H1 (cell line): ENCODE measurements around the gene TDRD12. TPM values are rescaled to one million over a fixed set of nuclear protein-coding genes. Genes with fewer than 3 reads are reported as not detected.

Experiments
- CTCF ChIA-PET: fragments of 300-600 bp; sonication (Branson Sonifier 250); formaldehyde crosslinking; loops from one replicate; lab custom pipeline; 2021; ENCODE audit not compliant: partially characterized antibody; lab: Charles Lee
- POLR2A ChIA-PET: fragments of 300-600 bp; sonication (Branson Sonifier 250); formaldehyde crosslinking; loops from one replicate; lab custom pipeline; 2021; ENCODE audit warnings: inconsistent platforms; ENCODE audit not compliant: partially characterized antibody; lab: Charles Lee
- DNase-seq, 2 experiments: peaks; one replicate each; pipeline versions ENCODE4 v3.0.0 to v3.0.0-alpha.2; 2010 to 2022; ENCODE audit warnings: low spot score in 2 of 2, low read depth in 1 of 2, mixed read lengths in 1 of 2
- FAIRE-seq: peaks from 2 replicates; lab custom pipeline; 2011; peaks lifted over from hg19 to GRCh38; lab: Jason Lieb, UNC
- H2AFZ ChIP-seq: 2 replicates; pipeline ENCODE4 v1.8.1; 2012; ENCODE audit warnings: low read length, inconsistent platforms
- H2AK5ac ChIP-seq: 2 replicates; pipeline ENCODE4 v1.6.1; 2013; ENCODE audit warnings: low read depth, low read length
- H2BK120ac ChIP-seq: replicated peaks from 2 replicates; pipeline ENCODE3; 2013; ENCODE audit warnings: low read depth, low read length, inconsistent platforms
- H2BK12ac ChIP-seq: 2 replicates; pipeline ENCODE4 v1.6.1; 2013; ENCODE audit warnings: low read depth, low read length
- H2BK15ac ChIP-seq: 2 replicates; pipeline ENCODE4 v1.6.1; 2013; ENCODE audit warnings: low read length
- H2BK20ac ChIP-seq: 2 replicates; pipeline ENCODE4 v1.6.1; 2013; ENCODE audit warnings: low read length
- H2BK5ac ChIP-seq: 2 replicates; pipeline ENCODE4 v1.6.1; 2013; ENCODE audit warnings: low read depth, low read length
- H3K14ac ChIP-seq: 2 replicates; pipeline ENCODE4 v1.6.1; 2013; ENCODE audit warnings: inconsistent platforms; ENCODE audit not compliant: insufficient read length
- H3K18ac ChIP-seq: 2 replicates; pipeline ENCODE4 v1.6.1; 2013; ENCODE audit warnings: low read length; ENCODE audit errors: extremely low read depth
- H3K23ac ChIP-seq: 2 replicates; pipeline ENCODE4 v1.6.1; 2013; ENCODE audit warnings: inconsistent platforms; ENCODE audit not compliant: insufficient read length
- H3K23me2 ChIP-seq: 2 replicates; pipeline ENCODE4 v1.6.1; 2013; ENCODE audit warnings: low read depth, low read length
- H3K27ac ChIP-seq: 2 replicates; pipeline ENCODE4 v1.6.1; 2011; ENCODE audit warnings: low read depth, low read length, inconsistent platforms
- H3K27me3 ChIP-seq, 4 experiments: replicated peaks in 1 of 4; 1 replicate in 1 of 4; 2 replicates in 3 of 4; pipeline versions ENCODE4 v1.6.1 to v1.8.1; 2011 to 2013; ENCODE audit warnings: low read length in 3 of 4, mild to moderate bottlenecking in 3 of 4, inconsistent platforms in 2 of 4, mixed read lengths in 2 of 4, moderate library complexity in 1 of 4; ENCODE audit not compliant: control insufficient read depth in 3 of 4, insufficient read depth in 3 of 4; ENCODE audit errors: extremely low read depth in 1 of 4
- H3K36me3 ChIP-seq, 4 experiments: 2 replicates each; pipeline versions ENCODE4 v1.6.1 to v1.8.1; 2011 to 2013; ENCODE audit warnings: mild to moderate bottlenecking in 4 of 4, low read length in 3 of 4, moderate library complexity in 2 of 4, control low read depth in 1 of 4, inconsistent platforms in 1 of 4; ENCODE audit not compliant: insufficient read depth in 4 of 4, control insufficient read depth in 2 of 4
- H3K4ac ChIP-seq: replicated peaks from 2 replicates; pipeline ENCODE3; 2013; ENCODE audit warnings: low read length, low read depth, mixed read lengths, inconsistent platforms; ENCODE audit not compliant: insufficient read length
- H3K4me1 ChIP-seq, 4 experiments: replicated peaks in 1 of 4; 1 replicate in 1 of 4; 2 replicates in 3 of 4; pipeline versions ENCODE4 v1.6.1 to v1.8.1; 2011 to 2013; ENCODE audit warnings: low read length in 3 of 4, inconsistent platforms in 2 of 4, mixed read lengths in 1 of 4; ENCODE audit not compliant: insufficient read depth in 4 of 4, control insufficient read depth in 3 of 4
- H3K4me2 ChIP-seq, 2 experiments: 2 replicates each; pipeline versions ENCODE4 v1.6.1 to v1.8.1; 2011 to 2013; ENCODE audit warnings: low read depth in 2 of 2, low read length in 2 of 2, control low read depth in 1 of 2, inconsistent platforms in 1 of 2, mild to moderate bottlenecking in 1 of 2; ENCODE audit not compliant: insufficient read depth in 1 of 2
- H3K4me3 ChIP-seq, 4 experiments: fragments of 200-600, 300-600 bp in 1 of 4; sonication (generic), shearing (Covaris generic), sonication (Bioruptor Twin) in 1 of 4; 2 replicates each; pipeline versions ENCODE4 v1.5.1 to v1.8.1; 2011 to 2016; ENCODE audit warnings: low read length in 4 of 4, low read depth in 3 of 4, control low read depth in 2 of 4, inconsistent platforms in 2 of 4, mild to moderate bottlenecking in 2 of 4, mixed read lengths in 1 of 4, moderate library complexity in 1 of 4; ENCODE audit not compliant: insufficient read depth in 2 of 4; ENCODE audit errors: extremely low read depth in 1 of 4
- H3K56ac ChIP-seq: replicated peaks from 2 replicates; pipeline ENCODE3; 2013; ENCODE audit warnings: low read depth, mild to moderate bottlenecking, mixed read lengths, low read length, inconsistent platforms; ENCODE audit not compliant: insufficient read length
- H3K79me1 ChIP-seq: 2 replicates; pipeline ENCODE4 v1.6.1; 2013; ENCODE audit warnings: low read depth, low read length, control low read depth
- H3K79me2 ChIP-seq, 2 experiments: 2 replicates each; pipeline versions ENCODE4 v1.6.1 to v1.8.1; 2012 to 2013; ENCODE audit warnings: low read length in 2 of 2, mild to moderate bottlenecking in 2 of 2, inconsistent platforms in 1 of 2; ENCODE audit not compliant: insufficient read depth in 2 of 2, control insufficient read depth in 1 of 2
- H3K9ac ChIP-seq, 4 experiments: replicated peaks in 1 of 4; 1 replicate in 1 of 4; 2 replicates in 3 of 4; pipeline versions ENCODE4 v1.6.1 to v1.8.1; 2011 to 2013; ENCODE audit warnings: low read depth in 3 of 4, low read length in 3 of 4, control low read depth in 2 of 4, mild to moderate bottlenecking in 2 of 4, moderate library complexity in 2 of 4, inconsistent platforms in 1 of 4; ENCODE audit errors: extremely low read depth in 1 of 4
- H3K9me3 ChIP-seq, 2 experiments: 2 replicates each; pipeline versions ENCODE4 v1.6.1 to v1.8.1; 2012 to 2013; ENCODE audit warnings: mild to moderate bottlenecking in 2 of 2, moderate library complexity in 2 of 2, control low read depth in 1 of 2, inconsistent platforms in 1 of 2, low read depth in 1 of 2, low read length in 1 of 2, mixed read lengths in 1 of 2; ENCODE audit not compliant: insufficient read depth in 2 of 2
- H4K20me1 ChIP-seq, 2 experiments: replicated peaks in 1 of 2; 2 replicates each; pipeline versions ENCODE3 to v1.8.1; 2011 to 2013; ENCODE audit warnings: inconsistent platforms in 2 of 2, low read length in 2 of 2, mild to moderate bottlenecking in 1 of 2; ENCODE audit not compliant: insufficient read depth in 2 of 2, control insufficient read depth in 1 of 2
- H4K5ac ChIP-seq: 2 replicates; pipeline ENCODE4 v1.6.1; 2013; ENCODE audit warnings: low read length, low read depth, mixed read lengths, inconsistent platforms; ENCODE audit not compliant: insufficient read length
- H4K8ac ChIP-seq: 2 replicates; pipeline ENCODE4 v1.8.0; 2013; ENCODE audit warnings: mild to moderate bottlenecking, moderate library complexity, low read length, inconsistent platforms; ENCODE audit not compliant: insufficient read depth; ENCODE audit errors: extremely low read depth
- H4K91ac ChIP-seq: replicated peaks from 2 replicates; pipeline ENCODE3; 2013; ENCODE audit warnings: low read length, mixed read lengths, inconsistent platforms; ENCODE audit not compliant: insufficient read length
- ASH2L ChIP-seq: fragments of 200-600, 300-600 bp; sonication (generic); IDR thresholded peaks from one replicate; pipeline ENCODE4 v1.7.1; 2017; ENCODE audit warnings: low read length
- ATF2 ChIP-seq: IDR thresholded peaks from 2 replicates; pipeline ENCODE4 v1.6.1; 2012; ENCODE audit warnings: low read length, inconsistent platforms
- CTCF ChIP-seq, 3 experiments: IDR thresholded peaks; 1 replicate in 2 of 3; 2 replicates in 1 of 3; pipeline versions ENCODE4 v1.5.1 to v1.6.1; 2011; ENCODE audit warnings: low read length in 3 of 3, mild to moderate bottlenecking in 3 of 3, inconsistent platforms in 2 of 3, low read depth in 1 of 3, moderate library complexity in 1 of 3; ENCODE audit not compliant: insufficient read depth in 1 of 3; ENCODE audit errors: control extremely low read depth in 1 of 3
- JUND ChIP-seq: IDR thresholded peaks from 2 replicates; pipeline ENCODE4 v1.6.1; 2011; ENCODE audit warnings: mild to moderate bottlenecking, improper control_type of control experiment, low read length
- KDM4A ChIP-seq: IDR thresholded peaks from one replicate; pipeline ENCODE4 v1.7.1; 2012; ENCODE audit warnings: low read depth, mild to moderate bottlenecking, moderate library complexity, low read length, inconsistent platforms; ENCODE audit not compliant: severe bottlenecking
- SP1 ChIP-seq: IDR thresholded peaks from 2 replicates; pipeline ENCODE4 v1.6.1; 2011; ENCODE audit warnings: low read depth, low read length
- WGBS, 2 experiments: shearing (Covaris generic) in 1 of 2; methylation state at CpG; one replicate each; pipeline versions ENCODE4 v1.1.6 to v1.1.7; 2013 to 2015; ENCODE audit warnings: low lambda C conversion rate in 2 of 2, mixed read lengths in 2 of 2, inconsistent platforms in 1 of 2, low coverage in 1 of 2, missing lambda C conversion rate in 1 of 2; ENCODE audit not compliant: insufficient replicate concordance in 2 of 2, insufficient coverage in 1 of 2, insufficient read length in 1 of 2; ENCODE audit errors: extremely low coverage in 1 of 2, missing lambda C conversion rate in 1 of 2; 5-methylcytosine and 5-hydroxymethylcytosine counted together
- polyA plus RNA-seq, 7 experiments: library from polyadenylated mRNA; depleted of rRNA in 3 of 7; stranded (reverse) in 5 of 7; unstranded in 2 of 7; fragments of >200 nt in 5 of 7; fragments of 200-250 nt in 2 of 7; gene quantifications; 1 replicate in 5 of 7; 2 replicates in 1 of 7; 4 replicates in 1 of 7; pipeline versions ENCODE4 v1.2.1 to v1.2.3, GENCODE V29; 2011 to 2013; ENCODE audit warnings: missing spikeins in 2 of 7, mixed read lengths in 2 of 7
- total RNA-seq: library from RNA; stranded (reverse); fragmentation: NEBNext Ultra II Directional; extraction: Animal tissue kit (Norgen Biotek cat#: 25700); gene quantifications from 2 replicates; pipeline ENCODE4 v1.2.1, GENCODE V29; 2021

Gene TDRD12
- total and polyA plus RNA-seq, 2 of the 8 experiments (the other 6 are each of a cell fraction or from before 2014, with no cell fraction given): 0.39 to 0.88 TPM

- Histone ChIP-seq H2BK15ac (no peak overlapping the region), H2BK12ac (peak overlapping the region; percentile 50; the same call in 1 of the 2 replicates), H2BK120ac (no peak overlapping the region), H3K79me2 (no peaks in the 10 kb centered on the region), H3K4me2 (no peak overlapping the region), H4K91ac (no peak overlapping the region), H3K23me2 (no peaks in the 10 kb centered on the region), H3K23ac (no peak overlapping the region), H3K4ac (no peak overlapping the region), H2BK20ac (no peak overlapping the region), H3K4me3 (no peak overlapping the region), H3K9me3 (no peaks in the 10 kb centered on the region), H2BK5ac (no peak overlapping the region), H4K8ac (no peak overlapping the region), H3K9ac (no peak overlapping the region), H3K79me1 (no peaks in the 10 kb centered on the region), H4K20me1 (no peaks in the 10 kb centered on the region), H3K27me3 (no peaks in the 10 kb centered on the region), H3K36me3 (no peaks in the 10 kb centered on the region), H2AK5ac (no peak overlapping the region), H3K14ac (no peak overlapping the region), H3K27ac (no peak overlapping the region), H4K5ac (no peak overlapping the region), H3K18ac (no peak overlapping the region), H3K4me1 (no peaks in the 10 kb centered on the region; a peak in 1 of 7 replicates), H2AFZ (no peak overlapping the region), H3K56ac (no peak overlapping the region)
- FAIRE-seq (no peak), DNase-seq (no peak)
- TF ChIP-seq CTCF (IDR thresholded peaks at IDR 0.05; ENCODE audit: control extremely low read depth in 1 of 3, insufficient read depth in 1 of 3, low read depth in 1 of 3, low read length in 3 of 3) (no peak), ASH2L (no peak), ATF2 (no peak), JUND (no peak), KDM4A (no peak), SP1 (no peak)
- CTCF ChIA-PET: no interaction called here
- POLR2A ChIA-PET: no interaction called here
- WGBS, 2 experiments: 96% methylated on average over 5 of the region's 5 CpGs; no CpG with 5 or more reads in 1 of the 2 experiments
Observed at GRCh38 chr19:32857584-32857983, 138.0 kb downstream of the TDRD12 start.
